Naive B cell (primary cell): ENCODE data around the gene COLEC11. TPM values are rescaled to one million over a fixed set of nuclear protein-coding genes. Genes with fewer than 3 reads are reported as not detected.
"Not testable (repeated sequence)": the region's sequence is repeated elsewhere in the genome, so short reads cannot be mapped to it uniquely, and the experiment has no call there.

ENCODE experiments used
- ATAC-seq, 2 donors: fragments of 150-1000 bp; cut with Tn5 transposase; 2 replicates each; pipeline ENCODE4 v1.10.0; 2021; ENCODE audit warnings: low read depth in 2 of 2, mild to moderate bottlenecking in 2 of 2, moderate library complexity in 2 of 2
- DNase-seq: peaks from one replicate; pipeline ENCODE4 v3.0.0; 2022
- H3K27ac Mint-ChIP-seq, 6 donors: one replicate each; pipeline ENCODE4 v1.8.0; 2020 to 2022; ENCODE audit warnings: mild to moderate bottlenecking in 6 of 6, mixed read lengths in 6 of 6, moderate library complexity in 5 of 6, inconsistent platforms in 2 of 6
- H3K27me3 Mint-ChIP-seq, 3 donors: one replicate each; pipeline ENCODE4 v1.8.0; 2021 to 2022; ENCODE audit warnings: mixed read lengths in 3 of 3, mild to moderate bottlenecking in 1 of 3
- H3K36me3 Mint-ChIP-seq, 2 donors: one replicate each; pipeline ENCODE4 v1.8.0; 2020 to 2022; ENCODE audit warnings: mixed read lengths in 2 of 2, inconsistent platforms in 1 of 2, mild to moderate bottlenecking in 1 of 2
- H3K4me1 Mint-ChIP-seq, 3 donors: one replicate each; pipeline ENCODE4 v1.8.0; 2020 to 2022; ENCODE audit warnings: mixed read lengths in 3 of 3, inconsistent platforms in 1 of 3, mild to moderate bottlenecking in 1 of 3, moderate library complexity in 1 of 3
- H3K4me3 Mint-ChIP-seq, 8 donors: one replicate each; pipeline ENCODE4 v1.8.0; 2020 to 2022; ENCODE audit warnings: mild to moderate bottlenecking in 8 of 8, mixed read lengths in 8 of 8, moderate library complexity in 8 of 8, inconsistent platforms in 2 of 8
- H3K9me3 Mint-ChIP-seq, 7 donors: one replicate each; pipeline ENCODE4 v1.8.0; 2020 to 2022; ENCODE audit warnings: mixed read lengths in 7 of 7, mild to moderate bottlenecking in 5 of 7, inconsistent platforms in 2 of 7, moderate library complexity in 1 of 7
- polyA plus RNA-seq, 6 donors: library from polyadenylated mRNA; unstranded; fragments of 300-500 nt; fragmentation: Illumina TruSeq; gene quantifications; one replicate each; pipeline ENCODE4 v1.2.3, GENCODE V29; 2021; ENCODE audit warnings: low read depth in 6 of 6

The COLEC11 gene
- polyA plus RNA-seq, 6 donors from 2014 or later: not detected

- peaks cover 0 to 7% (median 4%) of the 10 kb centered on the region in 3 donors for H3K27me3 Mint-ChIP-seq
- H3K4me1 Mint-ChIP-seq: peaks cover 0 to 3% (median 0%) of the 10 kb centered on the region in 3 donors
- H3K4me3 Mint-ChIP-seq: no peak overlapping the region
- DNase-seq (no peak), ATAC-seq (no peak)
- H3K9me3 Mint-ChIP-seq: no peaks in the 10 kb centered on the region
- H3K36me3 Mint-ChIP-seq: no peaks in the 10 kb centered on the region
- H3K27ac Mint-ChIP-seq: peak overlapping the region in 1 of 6 donors; percentile 22
These were observed 8.8 kb downstream of the COLEC11 start for GRCh38 chr2:3603536-3604206.

GRCh38 chr2:3604207-3604877 is 9.4 kb downstream of the COLEC11 start:
- Mint-ChIP-seq H3K27ac (no peak overlapping the region), H3K9me3 (no peaks in the 10 kb centered on the region), H3K27me3 (peaks cover 0 to 7% (median 4%) of the 10 kb centered on the region in 3 donors), H3K36me3 (no peaks in the 10 kb centered on the region), H3K4me1 (peaks cover 0 to 3% (median 0%) of the 10 kb centered on the region in 3 donors), H3K4me3 (peak overlapping the region in 1 of 8 donors; percentile 82)
- ATAC-seq (no peak), DNase-seq (no peak)

GRCh38 chr2:3604991-3605961 is 10.4 kb downstream of the COLEC11 start:
- Mint-ChIP-seq H3K36me3 (no peaks in the 10 kb centered on the region), H3K27ac (peak overlapping the region in 4 of 6 donors; percentile 70 to 92 (median 81)), H3K9me3 (no peaks in the 10 kb centered on the region), H3K4me1 (peaks cover 0 to 3% (median 0%) of the 10 kb centered on the region in 3 donors), H3K27me3 (peaks cover 0 to 7% (median 4%) of the 10 kb centered on the region in 3 donors), H3K4me3 (peak overlapping the region in 5 of 8 donors; percentile 61 to 82 (median 71))
- no peak for DNase-seq
- no peak for ATAC-seq

GRCh38 chr2:3606028-3606369 is 11.1 kb downstream of the COLEC11 start:
- Mint-ChIP-seq H3K4me3 (peak overlapping the region in 3 of 8 donors; percentile 44 to 82 (median 56)), H3K36me3 (no peaks in the 10 kb centered on the region), H3K9me3 (no peaks in the 10 kb centered on the region), H3K4me1 (peaks cover 0 to 3% (median 0%) of the 10 kb centered on the region in 3 donors), H3K27ac (peak overlapping the region in 1 of 6 donors; percentile 86), H3K27me3 (peaks cover 0 to 9% (median 4%) of the 10 kb centered on the region in 3 donors)
- ATAC-seq (no peak), DNase-seq (no peak)

- peaks cover 0 to 3% (median 0%) of the 10 kb centered on the region in 3 donors for H3K4me1 Mint-ChIP-seq
- no peak overlapping the region for H3K4me3 Mint-ChIP-seq
- H3K27ac Mint-ChIP-seq: no peak overlapping the region
- H3K27me3 Mint-ChIP-seq: peaks cover 0 to 15% (median 9%) of the 10 kb centered on the region in 3 donors
- DNase-seq: no peak
- H3K36me3 Mint-ChIP-seq: no peaks in the 10 kb centered on the region
- ATAC-seq: no peak
- H3K9me3 Mint-ChIP-seq: peaks cover 0 to 1% (median 0%) of the 10 kb centered on the region in 7 donors
These were observed 11.7 kb downstream of the COLEC11 start for GRCh38 chr2:3606370-3607201.

GRCh38 chr2:3608373-3609278 is 13.7 kb downstream of the COLEC11 start:
- Mint-ChIP-seq H3K4me3 (peak overlapping the region in 1 of 8 donors; percentile 80), H3K4me1 (peaks cover 0 to 3% (median 0%) of the 10 kb centered on the region in 3 donors), H3K27ac (no peak overlapping the region), H3K27me3 (peaks cover 0 to 16% (median 10%) of the 10 kb centered on the region in 3 donors), H3K36me3 (peaks cover 0 to 7% of the 10 kb centered on the region in 2 donors), H3K9me3 (peaks cover 0 to 10% (median 3%) of the 10 kb centered on the region in 7 donors)
- ATAC-seq: no peak
- no peak for DNase-seq

GRCh38 chr2:3609279-3609673 is 14.4 kb downstream of the COLEC11 start:
- H3K9me3 Mint-ChIP-seq: peaks cover 0 to 11% (median 8%) of the 10 kb centered on the region in 7 donors
- H3K4me1 Mint-ChIP-seq, H3K27ac Mint-ChIP-seq, ATAC-seq, H3K4me3 Mint-ChIP-seq, H3K36me3 Mint-ChIP-seq, DNase-seq: not testable (repeated sequence)
- peaks cover 0 to 16% (median 10%) of the 10 kb centered on the region in 3 donors for H3K27me3 Mint-ChIP-seq

GRCh38 chr2:3610415-3610814 is 15.5 kb downstream of the COLEC11 start:
- no peak for DNase-seq
- no peaks in the 10 kb centered on the region for H3K4me1 Mint-ChIP-seq
- peak overlapping the region in 1 of 6 donors; percentile 85 for H3K27ac Mint-ChIP-seq
- H3K4me3 Mint-ChIP-seq: peak overlapping the region in 1 of 8 donors; percentile 42
- ATAC-seq: no peak
- peaks cover 0 to 16% (median 10%) of the 10 kb centered on the region in 3 donors for H3K27me3 Mint-ChIP-seq
- peaks cover 0 to 7% of the 10 kb centered on the region in 2 donors for H3K36me3 Mint-ChIP-seq
- H3K9me3 Mint-ChIP-seq: peaks cover 0 to 17% (median 14%) of the 10 kb centered on the region in 7 donors

GRCh38 chr2:3610881-3611505 is 16.1 kb downstream of the COLEC11 start:
- Mint-ChIP-seq H3K4me1 (no peaks in the 10 kb centered on the region), H3K4me3 (no peak overlapping the region), H3K27me3 (peaks cover 0 to 16% (median 10%) of the 10 kb centered on the region in 3 donors), H3K36me3 (peaks cover 0 to 7% of the 10 kb centered on the region in 2 donors), H3K9me3 (peaks cover 0 to 18% (median 14%) of the 10 kb centered on the region in 7 donors), H3K27ac (peak overlapping the region in 2 of 6 donors; percentile 59 to 85)
- ATAC-seq: no peak
- no peak for DNase-seq

GRCh38 chr2:3611589-3611988 is 16.7 kb downstream of the COLEC11 start:
- Mint-ChIP-seq H3K9me3 (peaks cover 0 to 19% (median 14%) of the 10 kb centered on the region in 7 donors), H3K4me3 (no peak overlapping the region), H3K27me3 (peaks cover 0 to 16% (median 10%) of the 10 kb centered on the region in 3 donors), H3K27ac (no peak overlapping the region), H3K4me1 (no peaks in the 10 kb centered on the region), H3K36me3 (peaks cover 0 to 7% of the 10 kb centered on the region in 2 donors)
- no peak for ATAC-seq
- no peak for DNase-seq
